MCF 10A (cell line): ENCODE data around the gene HAS3. TPM values are rescaled to one million over a fixed set of nuclear protein-coding genes. Genes with fewer than 3 reads are reported as not detected.

Experiments
- BruUV-seq: library from RNA; stranded (reverse); fragments of 400-500 nt; replicated peaks from 2 replicates; lab custom pipeline; 2021; lab: Mats Ljungman, UMichigan
- CTCF ChIA-PET: fragments of 300-600 bp; sonication (Branson Sonifier 250); formaldehyde crosslinking; extraction: SDS; loops from one replicate; lab custom pipeline; 2021; ENCODE audit warnings: antibody characterized with exemption, inconsistent platforms; lab: Yijun Ruan, JAX
- POLR2A ChIA-PET: fragments of 300-600, 350-650 bp; sonication (Branson Sonifier 250); formaldehyde crosslinking; extraction: SDS; loops from one replicate; lab custom pipeline; 2020; ENCODE audit warnings: antibody characterized with exemption, inconsistent platforms; lab: Yijun Ruan, JAX
- DNase-seq: peaks from one replicate; pipeline ENCODE4 v3.0.0-alpha.2; 2018; ENCODE audit not compliant: unreplicated experiment
- H3K27ac Mint-ChIP-seq: one replicate; pipeline ENCODE4 v1.8.0; 2022; ENCODE audit warnings: mild to moderate bottlenecking, low read depth, mixed read lengths; ENCODE audit not compliant: unreplicated experiment
- H3K27me3 Mint-ChIP-seq: one replicate; pipeline ENCODE4 v1.8.0; 2022; ENCODE audit warnings: mixed read lengths; ENCODE audit not compliant: insufficient read depth, unreplicated experiment
- H3K36me3 Mint-ChIP-seq: one replicate; pipeline ENCODE4 v1.8.0; 2022; ENCODE audit warnings: mild to moderate bottlenecking, moderate library complexity, mixed read lengths; ENCODE audit not compliant: insufficient read depth, unreplicated experiment
- H3K4me1 Mint-ChIP-seq: one replicate; pipeline ENCODE4 v1.8.0; 2022; ENCODE audit warnings: mixed read lengths; ENCODE audit not compliant: insufficient read depth, unreplicated experiment
- H3K4me3 Mint-ChIP-seq: one replicate; pipeline ENCODE4 v1.8.0; 2022; ENCODE audit warnings: mild to moderate bottlenecking, moderate library complexity, mixed read lengths; ENCODE audit not compliant: unreplicated experiment
- H3K9me3 Mint-ChIP-seq: one replicate; pipeline ENCODE4 v1.8.0; 2022; ENCODE audit warnings: mixed read lengths; ENCODE audit not compliant: unreplicated experiment
- CTCF ChIP-seq: fragments of 200-600 bp; IDR thresholded peaks from one replicate; pipeline ENCODE4 v1.8.0; 2022; ENCODE audit warnings: antibody characterized with exemption, mild to moderate bottlenecking; ENCODE audit not compliant: unreplicated experiment
- intact Hi-C: fragments of 100-400 bp; cut with micrococcal nuclease; formaldehyde crosslinking; loops from 2 replicates; pipeline ENCODE4 v1.14.1; 2022
- total RNA-seq: library from RNA; stranded (reverse); gene quantifications from 2 replicates; pipeline ENCODE4 v1.2.3, GENCODE V29; 2022

HAS3 gene
- total RNA-seq, 1 experiment from 2014 or later, result 0.72 TPM

GRCh38 chr16:69150146-69150865 is 44.9 kb downstream of the HAS3 start:
- peak; percentile 77 for TF ChIP-seq CTCF
- DNase-seq, result peak; percentile 82
- CTCF ChIA-PET, result interaction anchor here (0.5 to 4.4 kb wide), 28 partner anchors 9 to 619 kb away, joined by 3 to 54 read pairs (median 4); partner anchors contain the start of genes SNTB2 and VPS4A
- Mint-ChIP-seq H3K4me1 (no peaks in the 10 kb centered on the region), H3K9me3 (no peaks in the 10 kb centered on the region), H3K4me3 (no peak overlapping the region), H3K27ac (no peak overlapping the region), H3K27me3 (no peaks in the 10 kb centered on the region), H3K36me3 (peaks cover 88% of the 10 kb centered on the region)
- intact Hi-C loops, result loop anchor here (1.0 kb wide), 3 partner anchors 37 to 161 kb away; partner anchors contain the start of genes SNTB2 and VPS4A
- BruUV-seq, result no TSS peak
- POLR2A ChIA-PET, result interaction anchor here (1.0 to 2.2 kb wide), 7 partner anchors 17 to 162 kb away, joined by 4 to 7 read pairs (median 5); partner anchors contain the start of genes CHTF8 and UTP4

- ChIA-PET CTCF (interaction anchor here (0.9 to 1.8 kb wide), 6 partner anchors 8 to 132 kb away, joined by 3 to 9 read pairs (median 5); no protein-coding TSS in a partner anchor), POLR2A (interaction anchor here (0.8 to 1.9 kb wide), 4 partner anchors 11 to 114 kb away, joined by 3 to 6 read pairs (median 4); partner anchors contain the start of genes CHTF8 and UTP4)
- DNase-seq, result no peak
- no peaks in the 10 kb centered on the region for H3K27me3 Mint-ChIP-seq
- no peaks in the 10 kb centered on the region for H3K4me1 Mint-ChIP-seq
- no peak overlapping the region for H3K4me3 Mint-ChIP-seq
- peak overlapping the region; percentile 46 for H3K27ac Mint-ChIP-seq
- H3K9me3 Mint-ChIP-seq, result no peaks in the 10 kb centered on the region
- TF ChIP-seq CTCF, result no peak
- intact Hi-C loops, result no loop called here
- no TSS peak for BruUV-seq
- peaks cover 95% of the 10 kb centered on the region for H3K36me3 Mint-ChIP-seq
Measured at GRCh38 chr16:69157196-69157595, 51.7 kb downstream of the HAS3 start.

GRCh38 chr16:69160192-69160591 is 54.7 kb downstream of the HAS3 start:
- H3K4me3 Mint-ChIP-seq, result no peak overlapping the region
- POLR2A ChIA-PET, result interaction anchor here (0.6 kb wide), 1 partner anchor 67 kb away, joined by 3 read pairs; no protein-coding TSS in a partner anchor
- no peaks in the 10 kb centered on the region for H3K4me1 Mint-ChIP-seq
- intact Hi-C loops, result no loop called here
- BruUV-seq, result no TSS peak
- no peaks in the 10 kb centered on the region for H3K27me3 Mint-ChIP-seq
- H3K9me3 Mint-ChIP-seq, result no peaks in the 10 kb centered on the region
- H3K36me3 Mint-ChIP-seq, result peaks cover 95% of the 10 kb centered on the region
- DNase-seq, result no peak
- no peak for TF ChIP-seq CTCF
- CTCF ChIA-PET, result interaction anchor here (0.6 to 3.9 kb wide), 4 partner anchors 10 to 128 kb away, joined by 3 to 16 read pairs (median 5); no protein-coding TSS in a partner anchor
- no peak overlapping the region for H3K27ac Mint-ChIP-seq

GRCh38 chr16:69165584-69165983 is 60.1 kb downstream of the HAS3 start:
- BruUV-seq, result no TSS peak
- no peaks in the 10 kb centered on the region for H3K9me3 Mint-ChIP-seq
- no peaks in the 10 kb centered on the region for H3K4me1 Mint-ChIP-seq
- H3K4me3 Mint-ChIP-seq, result no peak overlapping the region
- no peak for DNase-seq
- intact Hi-C loops, result no loop called here
- CTCF ChIA-PET, result interaction anchor here (0.6 to 1.5 kb wide), 5 partner anchors 9 to 122 kb away, joined by 3 to 7 read pairs (median 4); no protein-coding TSS in a partner anchor
- H3K27ac Mint-ChIP-seq, result no peak overlapping the region
- TF ChIP-seq CTCF, result no peak
- no peaks in the 10 kb centered on the region for H3K27me3 Mint-ChIP-seq
- H3K36me3 Mint-ChIP-seq, result peaks cover 92% of the 10 kb centered on the region
- POLR2A ChIA-PET, result no interaction called here
